8988T (cell line): ENCODE measurements around the gene ITGA11.

Source experiments
- DNase-seq: peaks from one replicate; pipeline ENCODE4 v3.0.0; 2011

The ITGA11 gene

GRCh38 chr15:68304589-68305337 is 127.2 kb downstream of the ITGA11 start:
- DNase-seq: no peak

- no peak for DNase-seq
Observed at GRCh38 chr15:68303560-68304436, 128.2 kb downstream of the ITGA11 start.

GRCh38 chr15:68303134-68303533 is 128.8 kb downstream of the ITGA11 start:
- DNase-seq: no peak

- no peak for DNase-seq
Observed at GRCh38 chr15:68302729-68303128, 129.2 kb downstream of the ITGA11 start.

GRCh38 chr15:68301301-68301700 is 130.7 kb downstream of the ITGA11 start:
- no peak for DNase-seq

- DNase-seq: no peak
Observed at GRCh38 chr15:68300115-68300940, 131.6 kb downstream of the ITGA11 start.

GRCh38 chr15:68299436-68299835 is 132.5 kb downstream of the ITGA11 start:
- DNase-seq: no peak

GRCh38 chr15:68298882-68299381 is 133.0 kb downstream of the ITGA11 start:
- DNase-seq: no peak

GRCh38 chr15:68298336-68298735 is 133.6 kb downstream of the ITGA11 start:
- DNase-seq: no peak

GRCh38 chr15:68295014-68295805 is 136.8 kb downstream of the ITGA11 start:
- DNase-seq: no peak

- no peak for DNase-seq
Observed at GRCh38 chr15:68292967-68293366, 139.0 kb downstream of the ITGA11 start.

GRCh38 chr15:68292157-68292781 is 139.7 kb downstream of the ITGA11 start:
- DNase-seq: no peak

GRCh38 chr15:68290715-68291114 is 141.2 kb downstream of the ITGA11 start:
- DNase-seq: no peak

GRCh38 chr15:68289621-68290352 is 142.2 kb downstream of the ITGA11 start:
- no peak for DNase-seq

GRCh38 chr15:68289057-68289456 is 142.9 kb downstream of the ITGA11 start:
- DNase-seq: no peak

GRCh38 chr15:68286256-68286655 is 145.7 kb downstream of the ITGA11 start:
- DNase-seq: no peak

- DNase-seq: no peak
Observed at GRCh38 chr15:68285259-68285980, 146.5 kb downstream of the ITGA11 start.

GRCh38 chr15:68284616-68285258 is 147.2 kb downstream of the ITGA11 start:
- DNase-seq: no peak

- no peak for DNase-seq
Observed at GRCh38 chr15:68283401-68283800, 148.6 kb downstream of the ITGA11 start.

GRCh38 chr15:68281008-68281407 is 151.0 kb downstream of the ITGA11 start:
- no peak for DNase-seq
